Measurements from ENCODE around the gene DDA1.

DNA sequence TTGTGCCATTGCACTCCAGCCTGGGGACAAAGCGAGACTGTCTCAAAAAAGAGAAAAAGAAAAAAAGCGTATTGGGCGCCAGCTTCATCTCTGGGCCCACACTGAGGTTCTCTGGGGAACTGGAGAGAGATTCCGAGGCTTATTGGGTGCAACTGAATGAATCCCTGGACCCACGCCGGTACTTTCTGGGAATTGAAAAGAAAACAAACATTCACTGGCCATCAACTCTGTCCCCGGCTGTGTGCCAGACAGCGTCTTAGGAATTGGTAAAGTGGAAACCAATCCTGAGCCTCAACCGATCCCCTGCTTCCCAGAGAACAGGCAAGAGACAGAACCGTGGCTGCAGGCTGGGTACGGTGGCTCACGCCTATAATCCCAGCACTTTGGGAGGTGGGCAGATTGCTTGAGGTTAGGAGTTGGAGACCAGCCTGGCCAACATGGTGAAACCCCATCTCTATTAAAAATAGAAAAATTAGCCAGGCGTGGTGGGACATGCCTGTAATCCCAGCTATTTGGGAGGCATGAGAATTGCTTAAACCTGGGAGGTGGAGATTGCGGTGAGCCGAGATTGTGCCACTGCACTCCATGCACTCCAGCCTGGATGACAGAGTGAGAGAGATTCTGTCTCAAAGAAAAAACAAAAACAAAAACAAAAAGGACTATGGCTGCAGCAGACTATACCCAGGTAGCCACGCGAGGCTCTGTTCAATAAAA is 16.7 kb downstream of the DDA1 start:
- no peak for TF ChIP-seq POLR2AphosphoS5 (IDR thresholded peaks at IDR 0.05; ENCODE audit: borderline replicate concordance, low read depth, low read length)
- TF ChIP-seq EZH2 (IDR thresholded peaks at IDR 0.05): no peak
- TF ChIP-seq FOXP2 (optimal IDR thresholded peaks at IDR 0.05; ENCODE audit: control extremely low read depth, extremely low read length, insufficient read depth): no peak

Measured in SK-N-MC (cell line).